Measurements from ENCODE around the gene S100A9.
"Not testable (repeated sequence)": the region's sequence is repeated elsewhere in the genome, so short reads cannot be mapped to it uniquely, and the experiment has no call there.

Gene S100A9

DNA sequence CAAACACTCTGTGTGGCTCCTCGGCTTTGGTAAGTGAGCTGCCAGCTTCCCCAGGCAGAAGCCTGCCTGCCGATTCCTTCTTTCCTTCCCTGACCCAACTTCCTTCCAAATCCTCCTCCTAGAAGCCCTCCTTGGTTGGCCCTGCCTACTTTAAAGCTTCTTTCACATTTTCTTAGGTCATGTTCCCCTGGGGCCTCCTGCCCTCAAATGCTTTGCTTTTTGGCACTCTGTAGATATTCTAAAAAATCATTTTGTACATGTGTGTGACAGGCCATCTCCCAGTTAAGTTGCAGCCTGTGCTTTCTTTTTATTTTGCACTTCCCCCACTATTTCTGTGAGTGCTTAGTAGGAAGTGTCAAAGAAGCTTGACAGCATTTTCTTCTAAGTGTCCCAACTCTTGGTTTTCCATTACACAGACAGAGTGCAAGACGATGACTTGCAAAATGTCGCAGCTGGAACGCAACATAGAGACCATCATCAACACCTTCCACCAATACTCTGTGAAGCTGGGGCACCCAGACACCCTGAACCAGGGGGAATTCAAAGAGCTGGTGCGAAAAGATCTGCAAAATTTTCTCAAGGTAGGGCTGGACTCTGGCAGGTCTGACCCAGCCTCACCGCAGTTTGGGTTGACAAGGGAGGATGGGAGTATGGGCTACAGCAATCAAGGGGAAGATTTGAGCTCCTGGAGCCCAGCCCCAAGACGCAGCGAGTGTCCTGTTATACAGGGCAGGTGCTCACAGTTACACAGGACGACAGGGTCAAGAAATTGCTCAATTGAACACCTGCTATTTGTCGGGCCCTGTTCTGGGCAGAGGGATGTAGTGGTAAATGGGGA lies at the start of gene S100A9:
S100A9 (plus strand) TSS at position 2 of the 838 bp plus-strand sequence; CDS start at position 432, 430 bp downstream.
- no peak for DNase-seq (ENCODE audit: low spot score)

DNA sequence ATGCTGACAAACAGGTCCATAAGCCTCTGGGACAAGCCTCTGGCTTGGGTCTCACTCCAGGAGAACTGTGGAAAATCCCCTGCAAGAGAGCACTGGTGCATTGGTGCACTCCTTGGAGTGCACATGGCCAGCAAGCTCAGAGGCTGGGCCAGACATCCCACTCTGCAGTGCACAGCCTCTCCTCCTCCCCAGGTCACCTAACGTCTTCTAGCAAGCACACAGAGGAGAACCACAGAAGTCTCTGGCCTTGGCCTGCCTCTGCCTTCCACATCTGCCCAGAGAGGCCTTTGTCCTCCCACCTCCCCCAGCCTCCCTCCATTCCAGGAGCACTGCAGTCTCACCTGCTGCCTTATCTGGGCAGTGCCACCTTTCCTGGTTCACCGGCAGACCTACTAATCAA lies 49.1 kb upstream of the S100A9 start:
- no peak for DNase-seq (ENCODE audit: low spot score)

DNA sequence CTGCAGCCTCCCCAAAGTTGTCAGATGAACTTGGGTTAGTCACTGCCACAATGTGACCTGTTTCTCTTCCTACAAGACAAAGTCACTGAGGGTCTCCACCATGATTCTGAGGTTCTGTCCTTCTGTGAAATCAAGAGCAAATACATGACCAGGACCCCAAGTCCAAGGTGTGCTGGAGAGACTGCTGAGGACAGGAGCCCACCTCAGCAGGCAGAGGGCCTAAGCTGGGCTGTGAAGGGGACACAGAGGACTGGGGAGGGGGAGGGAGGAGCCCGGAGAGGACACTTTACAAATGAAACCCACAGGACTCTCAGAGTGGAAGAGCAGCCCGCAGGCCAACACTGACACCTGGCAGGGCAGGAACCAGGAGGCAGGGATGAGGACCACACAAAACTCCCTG lies 48.2 kb upstream of the S100A9 start:
- DNase-seq (ENCODE audit: low spot score) = no peak

DNA sequence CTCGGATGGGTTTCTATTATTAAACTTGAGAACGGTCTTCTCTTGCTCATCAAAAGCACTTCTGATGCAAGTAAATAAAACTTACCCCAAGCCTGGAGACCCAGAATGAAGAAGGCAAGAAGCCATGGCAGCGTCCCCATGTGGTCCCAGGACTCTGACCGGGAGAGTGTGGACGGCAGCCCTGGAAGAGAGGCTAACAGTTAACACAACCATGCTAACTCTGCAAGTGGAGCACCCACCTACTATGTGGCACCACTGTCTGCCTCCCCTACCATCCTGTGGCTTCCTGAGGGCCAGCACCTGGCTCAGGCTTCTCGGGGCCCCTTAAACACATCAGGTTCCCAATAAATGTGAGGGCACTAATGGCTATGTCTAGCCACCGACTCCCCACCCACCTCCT lies 47.1 kb upstream of the S100A9 start:
- DNase-seq (ENCODE audit: low spot score) = no peak

DNA sequence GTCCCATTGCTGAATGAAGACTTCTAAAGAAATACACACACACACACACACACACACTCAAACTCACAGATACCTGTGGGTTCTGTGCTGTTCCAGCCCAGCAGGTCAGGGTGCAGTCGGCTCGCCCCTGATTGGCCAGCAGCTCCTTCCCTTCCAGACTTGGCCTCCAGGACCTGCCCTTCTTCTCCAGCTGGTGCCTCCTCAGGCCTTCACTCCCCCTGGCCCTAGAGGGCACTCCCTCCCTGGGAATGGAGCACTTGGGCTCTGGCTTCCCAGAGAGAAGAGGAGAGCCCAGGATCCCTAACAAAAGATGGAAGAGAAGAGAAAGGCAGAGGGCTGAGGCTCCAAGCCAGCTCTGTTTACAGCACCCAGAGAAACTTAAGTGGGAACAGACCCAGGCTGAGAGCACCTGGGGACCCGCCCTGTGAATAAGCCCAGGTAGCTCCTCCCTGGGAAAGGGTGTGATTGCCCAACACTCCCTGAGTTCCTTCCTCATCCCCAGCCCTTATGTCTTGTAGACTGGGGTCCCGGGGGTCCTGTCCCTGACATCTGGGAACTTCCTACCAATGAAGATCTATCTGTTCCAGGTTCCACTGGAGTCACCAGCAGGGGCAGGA lies 45.0 kb upstream of the S100A9 start, which contains the start of gene PGLYRP3:
PGLYRP3 (minus strand) TSS at position 383 of the 617 bp plus-strand sequence. CDS start 2,287 bp downstream, outside the sequence.
- DNase-seq (ENCODE audit: low spot score) = no peak

DNA sequence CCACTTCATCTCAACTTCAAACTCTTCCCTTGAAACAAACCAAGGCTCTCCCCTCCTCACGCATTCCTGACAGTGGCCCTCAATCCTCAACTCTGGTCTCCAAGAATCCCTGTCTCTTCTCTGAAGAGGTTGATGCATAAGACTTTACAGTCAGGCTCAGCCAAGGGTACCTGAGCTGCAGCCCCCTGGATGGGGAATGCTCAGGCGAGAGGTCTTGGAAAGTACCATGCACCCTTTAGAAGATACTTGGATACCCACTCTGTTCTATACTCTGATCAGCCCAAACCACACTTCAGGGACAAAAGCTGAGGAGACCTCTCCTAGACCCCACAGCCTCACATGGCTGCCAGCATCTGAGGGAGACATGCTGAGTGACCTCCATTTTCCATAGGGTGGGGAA lies 44.4 kb upstream of the S100A9 start:
- no peak for DNase-seq (ENCODE audit: low spot score)

DNA sequence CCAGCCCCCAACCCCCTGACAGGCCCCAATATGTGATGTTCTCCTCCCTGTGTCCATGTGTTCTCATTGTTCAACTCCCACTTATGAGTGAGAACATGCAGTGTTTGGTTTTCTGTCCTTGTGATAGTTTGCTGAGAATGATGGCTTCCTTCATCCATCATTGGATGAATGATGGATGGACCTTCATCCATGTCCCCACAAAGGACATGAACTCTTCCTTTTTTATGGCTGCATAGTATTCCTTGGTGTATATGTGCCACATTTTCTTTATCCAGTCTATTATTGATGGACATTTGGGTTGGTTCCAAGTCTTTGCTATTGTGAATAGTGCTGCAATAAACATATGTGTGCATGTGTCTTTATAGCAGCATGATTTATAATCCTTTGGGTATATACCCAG lies 43.3 kb upstream of the S100A9 start:
- not testable (repeated sequence) for DNase-seq (ENCODE audit: low spot score)

DNA sequence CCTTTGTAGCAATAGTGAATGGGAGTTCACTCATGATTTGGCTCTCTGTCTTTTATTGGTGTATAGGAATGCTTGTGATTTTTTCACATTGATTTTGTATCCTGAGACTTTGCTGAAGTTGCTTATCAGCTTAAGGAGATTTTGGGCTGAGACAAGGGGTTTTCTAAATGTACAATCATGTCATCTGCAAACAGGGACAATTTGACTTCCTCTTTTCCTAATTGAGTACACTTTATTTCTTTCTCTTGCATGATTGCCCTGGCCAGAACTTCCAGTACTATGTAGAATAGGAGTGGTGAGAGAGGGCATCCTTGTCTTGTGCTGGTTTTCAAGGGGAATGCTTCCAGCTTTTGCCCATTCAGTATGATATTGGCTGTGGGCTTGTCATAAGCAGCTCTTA lies 41.6 kb upstream of the S100A9 start:
- not testable (repeated sequence) for DNase-seq (ENCODE audit: low spot score)

DNA sequence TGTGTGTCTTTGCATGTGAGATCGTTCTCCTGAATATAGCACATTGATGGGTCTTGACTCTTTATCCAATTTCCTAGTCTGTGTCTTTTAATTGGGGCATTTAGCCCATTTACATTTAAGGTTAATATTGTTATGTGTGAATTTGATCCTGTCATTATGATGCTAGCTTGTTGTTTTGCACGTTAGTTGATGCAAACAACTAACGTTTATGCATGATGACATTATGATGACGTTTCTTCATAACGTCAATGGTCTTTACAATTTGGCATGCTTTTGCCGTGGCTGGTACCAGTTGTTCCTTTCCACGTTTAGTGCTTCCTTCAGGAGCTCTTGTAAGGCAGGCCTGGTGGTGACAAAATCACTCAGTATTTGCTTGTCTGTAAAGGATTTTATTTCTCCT lies 39.5 kb upstream of the S100A9 start:
- DNase-seq (ENCODE audit: low spot score) = not testable (repeated sequence)

DNA sequence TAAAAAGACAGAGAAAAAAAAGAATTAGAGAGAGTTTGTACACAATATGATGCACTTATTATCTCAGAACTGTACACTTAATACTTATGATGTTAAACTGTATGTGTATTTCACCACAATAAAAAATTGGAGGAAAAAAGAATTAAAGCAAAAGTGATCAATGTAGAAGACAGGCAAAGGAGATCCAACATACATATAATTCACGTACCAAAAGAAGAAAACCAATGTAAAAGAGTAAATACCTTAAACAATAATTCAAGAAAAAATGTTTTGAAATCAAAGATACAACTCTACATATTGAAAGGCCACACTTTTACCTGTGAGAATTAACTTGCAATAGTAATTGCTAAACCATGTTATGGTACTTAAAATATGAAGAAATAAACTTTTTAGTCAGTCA lies 35.1 kb upstream of the S100A9 start:
- DNase-seq (ENCODE audit: low spot score) = no peak

DNA sequence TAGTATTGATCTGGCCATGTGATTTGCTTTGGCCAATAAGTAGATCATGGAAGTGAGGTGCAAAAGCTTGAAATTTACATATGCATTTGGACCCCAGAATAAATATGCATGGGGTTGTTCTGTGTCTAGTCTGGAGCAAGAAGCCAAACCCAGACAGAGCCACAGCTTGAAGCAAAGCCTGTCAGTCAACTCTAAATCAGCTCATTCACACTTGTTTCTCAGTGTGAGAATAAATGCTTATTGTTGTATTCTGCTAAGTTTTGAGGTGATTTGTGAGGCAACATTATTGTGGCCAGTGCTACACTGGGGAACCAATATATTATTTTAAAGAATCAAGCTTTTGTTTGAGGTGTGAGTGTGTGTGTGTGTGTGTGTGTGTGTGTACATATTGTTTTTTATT lies 32.7 kb upstream of the S100A9 start:
- no peak for DNase-seq (ENCODE audit: low spot score)

DNA sequence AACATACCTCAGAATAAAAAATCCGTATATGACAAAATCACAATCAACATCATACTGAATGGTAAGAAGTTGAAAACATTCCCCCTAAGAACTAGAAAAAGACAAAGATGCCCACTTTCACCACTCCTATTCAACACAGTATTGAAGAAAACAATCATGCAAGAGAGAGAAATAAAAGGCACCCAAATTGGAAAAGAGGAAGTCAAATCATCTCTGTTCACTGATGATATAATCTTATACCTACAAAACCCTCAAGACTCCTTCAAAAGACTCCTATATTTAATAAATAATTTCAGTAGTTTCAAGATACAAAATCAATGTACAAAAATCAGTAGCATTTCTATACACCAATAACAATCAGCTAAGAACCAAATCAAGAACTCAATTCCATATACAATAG lies 23.8 kb upstream of the S100A9 start:
- no peak for DNase-seq (ENCODE audit: low spot score)

DNA sequence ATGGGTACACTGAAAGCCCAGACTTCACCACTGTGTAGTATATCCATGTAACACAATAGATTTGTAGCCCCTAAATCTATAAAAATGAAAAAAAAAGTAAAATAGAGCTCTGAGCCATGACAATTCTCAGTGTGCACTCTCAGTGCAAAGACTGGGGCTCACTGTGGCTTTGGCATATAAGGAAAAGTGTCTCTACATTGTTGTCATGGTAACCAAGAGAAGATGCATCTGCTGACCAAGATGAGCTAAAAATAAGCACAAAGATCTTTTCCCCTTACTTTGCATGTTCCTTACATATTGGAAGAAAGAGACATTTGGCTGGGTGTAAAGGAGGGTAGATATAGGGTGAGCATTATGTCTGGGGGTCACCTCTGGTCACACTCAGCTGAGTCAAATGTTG lies 21.0 kb upstream of the S100A9 start:
- DNase-seq (ENCODE audit: low spot score) = no peak

DNA sequence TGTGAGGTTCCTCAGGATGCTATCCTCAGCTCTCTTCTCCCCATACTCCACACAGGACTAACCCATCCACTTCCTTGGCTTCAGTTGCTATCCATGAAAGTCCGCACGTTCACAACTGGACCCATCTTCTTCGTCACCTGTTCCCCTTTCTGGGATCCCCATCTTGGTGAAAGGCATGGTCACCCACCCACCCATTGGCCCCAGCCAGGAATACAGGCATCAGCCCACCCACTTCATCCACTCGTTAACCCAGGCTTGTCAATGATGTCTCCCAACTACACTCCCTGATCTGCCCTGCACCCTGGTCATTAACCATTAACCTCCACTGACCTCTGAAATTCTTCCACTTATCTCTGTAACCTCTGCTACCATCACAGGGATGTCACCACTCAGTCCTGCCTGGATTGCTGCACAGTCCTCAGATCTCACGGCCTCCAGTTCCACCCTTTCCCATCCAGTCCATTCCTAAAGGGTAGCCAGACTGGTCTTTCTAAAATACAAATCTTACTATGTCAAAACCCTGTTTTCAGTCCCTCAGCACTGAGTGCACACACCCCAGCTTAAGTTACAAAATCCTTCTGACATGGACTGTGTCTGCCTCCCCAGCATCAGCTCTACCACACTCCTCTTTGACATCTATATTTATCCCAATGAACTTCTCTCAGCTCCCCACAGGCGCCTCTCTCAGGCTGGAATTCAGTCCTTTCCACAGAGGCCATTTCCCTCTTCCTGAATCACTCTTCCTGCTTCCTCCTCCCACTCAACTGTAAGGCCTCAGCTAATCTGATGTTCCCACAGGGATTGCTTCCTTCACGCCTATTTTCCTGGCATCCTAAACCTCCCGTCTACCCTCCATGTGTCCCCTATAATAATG lies 19.4 kb upstream of the S100A9 start:
- no peak for DNase-seq (ENCODE audit: low spot score)

DNA sequence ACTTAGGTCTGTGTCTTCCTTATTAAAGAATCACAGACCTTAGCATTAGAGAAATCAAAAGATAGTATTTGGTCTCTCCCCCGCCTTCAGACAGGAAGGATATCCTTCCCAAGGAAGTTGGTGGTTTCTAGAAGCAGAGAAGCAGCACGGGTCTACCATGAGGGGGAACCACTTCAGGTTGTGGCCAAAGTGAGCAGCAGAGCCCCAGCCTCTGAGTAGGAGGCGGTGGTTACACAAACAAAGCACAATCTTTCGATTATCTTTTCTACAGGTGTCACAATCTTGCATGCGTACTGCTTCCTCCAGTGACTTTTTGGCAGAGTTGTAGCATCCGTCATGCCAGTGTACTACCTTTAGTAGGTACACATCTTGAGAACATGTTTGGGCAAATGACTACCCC lies 17.9 kb upstream of the S100A9 start:
- no peak for DNase-seq (ENCODE audit: low spot score)

DNA sequence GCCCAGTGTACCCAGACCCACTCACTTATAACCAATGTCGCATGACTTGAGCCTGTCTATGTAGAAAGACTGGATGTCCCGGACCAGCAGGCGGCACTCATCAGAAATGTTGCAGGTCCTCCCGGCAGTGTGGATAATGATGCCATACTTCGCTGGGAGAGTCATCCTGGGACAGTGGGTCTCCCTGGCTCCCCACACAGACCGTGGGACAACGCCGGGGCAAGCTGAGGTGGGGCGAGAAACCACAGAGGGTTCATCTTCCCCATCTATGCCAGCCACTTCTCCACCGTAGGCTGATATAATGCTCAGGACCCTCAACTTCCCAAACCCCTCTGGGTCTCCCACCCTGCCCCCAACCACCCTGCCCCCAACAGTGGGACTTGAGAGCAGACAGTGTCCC lies 17.3 kb upstream of the S100A9 start:
- DNase-seq (ENCODE audit: low spot score) = no peak

DNA sequence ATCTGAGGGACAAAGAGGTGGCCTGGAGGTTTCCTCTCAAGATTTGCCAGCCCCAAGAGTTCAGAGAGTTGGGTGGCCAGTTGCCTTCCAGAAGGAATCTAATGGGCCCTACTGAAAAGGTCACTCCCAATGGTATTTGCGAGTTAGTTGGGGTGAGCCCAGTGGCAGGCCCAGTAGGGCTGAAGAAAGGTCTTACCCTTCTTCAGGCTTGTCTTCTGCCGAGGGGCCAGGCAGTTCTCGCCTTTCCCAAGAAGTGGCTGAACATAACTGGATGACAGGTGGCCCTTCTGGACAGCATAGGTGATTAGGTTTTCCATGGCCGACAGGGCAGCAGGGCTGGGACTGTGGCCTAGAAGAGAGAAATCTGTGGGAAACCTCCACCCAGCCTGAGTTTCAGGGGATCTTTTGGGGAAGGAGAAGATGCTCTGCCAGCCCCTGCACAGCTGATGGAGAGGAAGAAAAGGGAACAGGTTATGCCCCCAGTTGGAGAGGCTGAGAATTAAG lies 16.2 kb upstream of the S100A9 start:
- no peak for DNase-seq (ENCODE audit: low spot score)

DNA sequence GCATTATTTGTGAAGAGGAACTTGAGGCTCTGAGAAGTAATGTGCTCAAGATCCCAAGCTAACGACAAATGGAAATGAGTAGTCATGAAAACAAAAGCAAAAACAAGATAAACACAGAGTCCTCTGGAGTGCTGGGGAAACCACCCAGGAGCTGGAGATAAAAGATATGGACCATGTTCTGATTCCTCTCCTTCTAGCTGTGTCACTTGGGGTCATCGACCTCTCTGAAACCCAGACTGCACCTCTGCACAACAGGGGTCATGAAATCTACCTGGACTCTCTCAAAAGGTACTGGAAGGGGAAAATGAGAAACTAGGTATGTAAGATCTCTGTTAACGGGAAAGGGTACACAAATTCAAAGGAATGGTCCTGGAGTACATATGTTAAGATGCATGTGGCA lies 15.5 kb upstream of the S100A9 start:
- DNase-seq (ENCODE audit: low spot score) = no peak

DNA sequence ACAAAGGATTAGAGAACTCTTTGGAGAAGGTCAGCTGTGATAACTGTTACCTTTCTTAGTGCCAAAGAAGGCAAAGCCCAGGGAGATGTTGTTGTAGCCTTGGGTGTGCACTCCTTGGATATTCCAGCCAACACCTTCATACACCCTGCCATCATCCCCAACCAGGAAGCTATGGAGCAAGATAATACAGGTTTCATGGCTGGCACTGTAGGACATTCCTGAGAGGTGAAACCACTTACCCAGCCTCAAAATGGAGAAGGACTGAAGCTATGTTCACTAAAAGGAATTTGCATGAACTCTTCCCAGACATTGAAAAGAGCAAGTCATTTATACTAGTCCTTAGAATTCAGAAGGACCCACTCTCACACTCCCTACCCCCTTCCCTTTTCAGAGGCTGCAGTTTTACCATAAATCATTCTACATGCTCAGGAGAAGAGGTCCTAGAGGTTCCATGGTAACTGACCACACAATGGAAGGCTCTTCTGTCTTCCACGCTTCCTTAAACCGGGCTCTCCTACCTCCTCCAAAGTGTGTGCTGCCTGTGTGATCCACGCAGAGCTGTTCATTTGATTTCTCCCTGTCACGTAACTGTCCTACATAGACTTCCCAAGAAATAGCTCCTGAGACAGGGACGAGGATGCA lies 14.5 kb upstream of the S100A9 start:
- no peak for DNase-seq (ENCODE audit: low spot score)

DNA sequence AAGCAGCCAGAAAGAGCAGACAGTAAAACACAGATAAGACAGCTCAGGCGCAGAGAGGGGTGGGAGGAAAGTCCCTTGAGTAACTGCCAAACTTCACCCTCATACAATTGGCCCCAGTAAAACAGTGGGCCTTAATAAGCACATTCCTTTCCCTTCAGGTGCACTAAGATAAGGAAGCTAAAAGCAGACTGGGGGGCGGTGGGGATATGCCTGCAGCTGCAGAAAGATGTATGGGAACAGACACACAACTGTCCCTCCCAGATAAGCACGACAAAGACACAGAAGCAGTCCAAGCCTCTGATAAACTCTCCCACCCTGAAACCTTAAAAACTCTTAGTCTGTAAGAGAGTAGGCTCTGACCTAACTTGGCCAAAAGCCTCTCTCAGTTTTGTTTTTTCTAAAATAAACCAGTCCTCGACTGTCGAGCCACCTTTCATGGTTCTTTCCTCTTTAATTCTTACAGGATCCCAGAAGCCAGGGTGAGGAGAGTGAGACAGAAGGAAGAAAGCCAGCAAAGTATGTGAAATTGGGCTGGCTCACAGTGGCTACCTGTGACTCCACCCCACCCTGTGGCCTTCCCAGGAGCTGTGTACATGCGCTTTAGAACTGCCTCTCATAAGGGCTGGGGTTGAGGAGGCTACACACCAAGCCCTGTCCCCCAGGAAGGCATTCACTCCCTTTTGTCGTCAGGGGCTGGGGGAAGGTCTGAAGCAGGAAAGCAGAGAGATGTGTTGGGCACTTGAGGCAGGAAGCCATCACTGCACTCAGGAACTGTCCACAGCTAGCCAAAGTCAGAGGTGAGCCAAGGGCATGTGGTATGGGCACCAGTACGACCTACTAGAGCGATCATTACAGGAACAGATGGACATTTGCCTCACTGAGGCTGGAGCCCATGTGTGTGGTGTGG lies 13.6 kb upstream of the S100A9 start:
- DNase-seq (ENCODE audit: low spot score) = no peak

DNA sequence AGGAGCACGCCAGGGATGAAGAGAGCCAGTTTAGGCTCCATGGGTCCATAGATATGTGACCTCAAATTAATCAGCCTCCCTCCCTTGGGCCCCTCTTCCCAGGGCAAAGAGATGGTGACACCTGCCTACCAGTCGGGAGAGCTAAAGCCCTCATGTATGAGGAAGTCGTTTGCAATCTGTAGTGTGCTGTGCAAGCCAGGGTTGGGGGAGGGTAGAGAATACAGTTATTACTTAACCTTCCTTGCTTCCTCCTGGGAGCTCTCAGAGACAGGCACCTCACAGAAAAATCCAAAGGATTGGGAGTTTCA lies 13.0 kb upstream of the S100A9 start:
- no peak for DNase-seq (ENCODE audit: low spot score)
